WERI-Rb-1 (cell line): ENCODE measurements around the gene SIGLEC9.
"Not testable (repeated sequence)": the region's sequence is repeated elsewhere in the genome, so short reads cannot be mapped to it uniquely, and the experiment has no call there.

Source experiments
- DNase-seq: peaks from one replicate; pipeline ENCODE4 v3.0.0-alpha.2; 2020
- H3K27ac ChIP-seq: fragments of 250-450 bp; sonication (Bioruptor Pico); 2 replicates; pipeline ENCODE4 v1.5.1; 2020; ENCODE audit warnings: mild to moderate bottlenecking, moderate library complexity
- H3K27me3 ChIP-seq: fragments of 250-450 bp; sonication (Bioruptor Pico); 2 replicates; pipeline ENCODE4 v1.5.1; 2021; ENCODE audit warnings: mild to moderate bottlenecking, low read depth, moderate library complexity; ENCODE audit not compliant: insufficient read depth, severe bottlenecking
- H3K36me3 ChIP-seq: fragments of 250-450 bp; sonication (Bioruptor Pico); 2 replicates; pipeline ENCODE4 v1.5.1; 2020; ENCODE audit warnings: mild to moderate bottlenecking, moderate library complexity
- H3K4me3 ChIP-seq: 2 replicates; pipeline ENCODE4 v1.5.1; 2011; ENCODE audit warnings: low read depth, mild to moderate bottlenecking, control low read depth, low read length
- H3K9me3 ChIP-seq: fragments of 250-450 bp; sonication (Bioruptor Pico); 2 replicates; pipeline ENCODE4 v1.5.1; 2021; ENCODE audit warnings: mild to moderate bottlenecking, moderate library complexity; ENCODE audit not compliant: severe bottlenecking
- CTCF ChIP-seq: IDR thresholded peaks from 2 replicates; pipeline ENCODE4 v1.5.1; 2011; ENCODE audit warnings: low read depth, mild to moderate bottlenecking, control low read depth, inconsistent platforms, low read length

SIGLEC9 gene

GRCh38 chr19:51142119-51142518, 17.4 kb downstream of the SIGLEC9 start, which contains the start of gene SIGLEC7:
Gene SIGLEC7 (plus strand): TSS chr19:51142301. CDS start chr19:51142370, 69 bp downstream.
- Histone ChIP-seq H3K27me3 (peaks cover 78% of the 10 kb centered on the region), H3K9me3 (no peaks in the 10 kb centered on the region), H3K36me3 (no peaks in the 10 kb centered on the region), H3K4me3 (no peak within 1 kb of the TSS), H3K27ac (no peak within 1 kb of the TSS)
- DNase-seq: no peak
- no peak for TF ChIP-seq CTCF

- H3K9me3 ChIP-seq, H3K4me3 ChIP-seq, H3K27ac ChIP-seq, H3K36me3 ChIP-seq, DNase-seq: not testable (repeated sequence)
- H3K27me3 ChIP-seq: peaks cover 78% of the 10 kb centered on the region
Measured at GRCh38 chr19:51142809-51143475, 18.2 kb downstream of the SIGLEC9 start.

GRCh38 chr19:51143486-51143885, 18.8 kb downstream of the SIGLEC9 start:
- H3K27me3 ChIP-seq: peaks cover 78% of the 10 kb centered on the region
- H3K4me3 ChIP-seq: no peak overlapping the region
- H3K9me3 ChIP-seq: no peaks in the 10 kb centered on the region
- no peaks in the 10 kb centered on the region for H3K36me3 ChIP-seq
- no peak overlapping the region for H3K27ac ChIP-seq
- no peak for TF ChIP-seq CTCF
- DNase-seq: no peak

- Histone ChIP-seq H3K9me3 (no peaks in the 10 kb centered on the region), H3K4me3 (no peak overlapping the region), H3K27me3 (peaks cover 74% of the 10 kb centered on the region), H3K27ac (no peak overlapping the region), H3K36me3 (no peaks in the 10 kb centered on the region)
- no peak for DNase-seq
- no peak for TF ChIP-seq CTCF
Measured at GRCh38 chr19:51144482-51145045, 19.9 kb downstream of the SIGLEC9 start.

GRCh38 chr19:51145916-51146493, 21.3 kb downstream of the SIGLEC9 start:
- Histone ChIP-seq H3K4me3 (no peak overlapping the region), H3K27ac (no peak overlapping the region), H3K27me3 (peaks cover 74% of the 10 kb centered on the region), H3K9me3 (no peaks in the 10 kb centered on the region), H3K36me3 (no peaks in the 10 kb centered on the region)
- TF ChIP-seq CTCF: no peak
- no peak for DNase-seq

GRCh38 chr19:51146751-51147150, 22.0 kb downstream of the SIGLEC9 start:
- Histone ChIP-seq H3K36me3 (no peaks in the 10 kb centered on the region), H3K4me3 (no peak overlapping the region), H3K27ac (no peak overlapping the region), H3K9me3 (no peaks in the 10 kb centered on the region), H3K27me3 (peaks cover 74% of the 10 kb centered on the region)
- DNase-seq: no peak
- TF ChIP-seq CTCF: no peak
